Activated CD4-positive, alpha-beta T cell treated with anti-CD3 and anti-CD28 coated beads, Interleukin-2, amount 10 ng/mL, durations not matched to agents 24 days and 14 days (primary cell): ENCODE measurements around the gene DAZAP1. TPM values are rescaled to one million over a fixed set of nuclear protein-coding genes. Genes with fewer than 3 reads are reported as not detected.
A peak's percentile ranks its signal among the peaks of the same experiment; 100 is the strongest.

Experiments used
- DNase-seq: peaks from one replicate; pipeline ENCODE4 v3.0.0; 2022
- H3K27ac Mint-ChIP-seq: one replicate; pipeline ENCODE4 v1.8.0; 2022; ENCODE audit warnings: mild to moderate bottlenecking, mixed read lengths
- H3K27me3 Mint-ChIP-seq: one replicate; pipeline ENCODE4 v1.8.0; 2022; ENCODE audit warnings: mixed read lengths
- H3K36me3 Mint-ChIP-seq: one replicate; pipeline ENCODE4 v1.8.0; 2022; ENCODE audit warnings: low read depth, mild to moderate bottlenecking, mixed read lengths
- H3K4me1 Mint-ChIP-seq: one replicate; pipeline ENCODE4 v1.8.0; 2021; ENCODE audit warnings: mixed read lengths
- H3K4me3 Mint-ChIP-seq: one replicate; pipeline ENCODE4 v1.8.0; 2022; ENCODE audit warnings: mild to moderate bottlenecking, moderate library complexity, mixed read lengths
- H3K9me3 Mint-ChIP-seq: one replicate; pipeline ENCODE4 v1.8.0; 2021; ENCODE audit warnings: mixed read lengths
- intact Hi-C: fragments of 100-400 bp; cut with micrococcal nuclease; formaldehyde crosslinking; loops from one replicate; pipeline ENCODE4 v1.15.1; 2023
- total RNA-seq: library from RNA; stranded (reverse); gene quantifications from 2 replicates; pipeline ENCODE4 v1.2.3, GENCODE V29; 2022

DAZAP1 gene
- total RNA-seq, 1 donor from 2014 or later, result 323 TPM

DNA sequence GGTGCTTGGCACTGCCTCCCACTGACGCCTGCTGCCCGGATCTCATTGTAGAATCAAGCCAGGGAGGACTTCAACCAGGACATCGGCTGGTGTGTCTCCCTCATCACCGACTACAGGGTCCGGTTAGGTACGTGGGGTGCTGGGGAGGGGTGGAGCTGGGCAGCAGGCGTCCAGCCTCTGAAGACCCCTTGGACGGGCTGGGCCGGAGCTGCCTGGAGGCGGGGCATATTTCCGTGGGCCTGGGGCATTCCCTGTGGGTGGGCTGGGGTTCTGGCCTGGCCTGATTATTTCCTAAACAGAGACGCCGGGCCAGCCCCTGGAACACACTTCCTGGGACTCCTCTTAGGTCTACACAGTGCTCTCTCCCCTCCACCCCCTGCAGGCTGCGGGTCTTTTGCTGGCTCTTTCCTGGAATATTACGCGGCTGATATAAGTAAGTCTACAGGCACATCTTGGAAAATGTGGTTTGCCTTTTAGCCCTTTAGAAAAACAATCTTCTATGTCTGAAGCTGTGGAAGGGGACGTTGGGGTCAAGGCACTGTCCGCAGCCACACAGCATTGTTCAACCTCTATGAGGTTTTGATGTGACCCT lies 38.1 kb upstream of the DAZAP1 start:
- no peak overlapping the region for H3K27ac Mint-ChIP-seq
- no peak overlapping the region for H3K4me3 Mint-ChIP-seq
- H3K4me1 Mint-ChIP-seq, result peaks cover 4% of the 10 kb centered on the region
- no peaks in the 10 kb centered on the region for H3K9me3 Mint-ChIP-seq
- H3K27me3 Mint-ChIP-seq, result no peaks in the 10 kb centered on the region
- DNase-seq, result no peak
- intact Hi-C loops, result no loop called here
- peaks cover 11% of the 10 kb centered on the region for H3K36me3 Mint-ChIP-seq

DNA sequence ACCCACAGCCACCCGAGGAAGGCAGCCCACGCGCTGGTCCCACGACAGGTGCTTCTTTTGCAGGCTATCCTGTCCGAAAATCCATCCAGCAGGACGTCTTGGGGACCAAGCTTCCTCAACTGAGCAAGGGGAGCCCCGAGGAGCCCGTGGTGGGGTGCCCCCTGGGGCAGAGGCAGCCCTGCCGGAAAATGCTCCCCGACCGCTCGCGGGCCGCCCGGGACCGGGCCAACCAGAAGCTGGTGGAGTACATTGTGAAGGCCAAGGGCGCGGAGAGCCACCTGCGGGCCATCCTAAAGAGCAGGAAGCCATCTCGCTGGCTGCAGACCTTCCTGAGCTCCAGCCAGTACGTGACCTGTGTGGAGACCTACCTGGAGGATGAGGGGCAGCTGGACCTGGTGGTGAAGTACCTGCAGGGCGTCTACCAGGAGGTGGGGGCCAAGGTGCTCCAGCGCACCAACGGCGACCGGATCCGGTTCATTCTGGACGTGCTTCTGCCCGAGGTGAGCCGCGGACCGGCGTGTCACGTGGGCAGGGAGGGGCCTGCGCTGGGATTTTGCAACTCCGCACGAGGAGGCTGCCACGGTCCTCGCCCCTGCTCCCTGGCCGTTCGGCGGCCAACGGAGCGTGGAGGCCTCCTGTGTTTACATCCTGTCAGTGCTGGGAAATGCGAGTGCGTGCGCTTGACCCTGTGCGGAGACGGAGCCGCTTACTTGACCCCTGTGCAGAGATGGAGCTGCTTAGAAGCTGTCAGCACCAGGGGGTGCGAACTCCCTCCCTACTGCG lies 36.6 kb upstream of the DAZAP1 start:
- H3K27ac Mint-ChIP-seq, result no peak overlapping the region
- no peaks in the 10 kb centered on the region for H3K27me3 Mint-ChIP-seq
- peaks cover 9% of the 10 kb centered on the region for H3K36me3 Mint-ChIP-seq
- intact Hi-C loops, result no loop called here
- DNase-seq, result no peak
- no peak overlapping the region for H3K4me3 Mint-ChIP-seq
- peaks cover 1% of the 10 kb centered on the region for H3K4me1 Mint-ChIP-seq
- no peaks in the 10 kb centered on the region for H3K9me3 Mint-ChIP-seq

DNA sequence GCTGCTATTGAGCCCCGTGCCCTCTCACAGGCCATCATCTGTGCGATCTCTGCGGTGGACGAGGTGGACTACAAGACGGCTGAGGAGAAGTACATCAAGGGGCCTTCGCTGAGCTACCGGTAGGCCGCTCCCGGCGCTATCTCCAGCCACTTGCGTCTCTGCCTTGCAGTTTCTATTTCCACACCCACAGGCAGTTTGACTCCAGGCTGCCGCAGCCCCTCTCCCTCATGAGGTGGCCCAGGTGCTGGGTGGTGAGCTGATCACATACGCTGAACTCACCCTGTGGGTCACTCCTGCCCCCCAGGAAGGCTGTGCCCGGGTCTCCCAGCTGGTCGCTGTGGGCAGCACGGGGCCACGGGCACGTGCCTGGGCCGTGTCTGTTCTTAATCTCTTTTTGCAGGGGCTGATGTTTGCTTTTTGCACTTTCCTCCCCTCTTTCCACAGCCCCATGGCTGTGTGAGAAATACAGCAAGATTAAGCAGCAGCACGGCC lies 34.3 kb upstream of the DAZAP1 start:
- DNase-seq, result no peak
- no peaks in the 10 kb centered on the region for H3K27me3 Mint-ChIP-seq
- H3K4me1 Mint-ChIP-seq, result no peaks in the 10 kb centered on the region
- intact Hi-C loops, result no loop called here
- no peaks in the 10 kb centered on the region for H3K9me3 Mint-ChIP-seq
- H3K27ac Mint-ChIP-seq, result no peak overlapping the region
- H3K36me3 Mint-ChIP-seq, result peaks cover 7% of the 10 kb centered on the region
- H3K4me3 Mint-ChIP-seq, result no peak overlapping the region

DNA sequence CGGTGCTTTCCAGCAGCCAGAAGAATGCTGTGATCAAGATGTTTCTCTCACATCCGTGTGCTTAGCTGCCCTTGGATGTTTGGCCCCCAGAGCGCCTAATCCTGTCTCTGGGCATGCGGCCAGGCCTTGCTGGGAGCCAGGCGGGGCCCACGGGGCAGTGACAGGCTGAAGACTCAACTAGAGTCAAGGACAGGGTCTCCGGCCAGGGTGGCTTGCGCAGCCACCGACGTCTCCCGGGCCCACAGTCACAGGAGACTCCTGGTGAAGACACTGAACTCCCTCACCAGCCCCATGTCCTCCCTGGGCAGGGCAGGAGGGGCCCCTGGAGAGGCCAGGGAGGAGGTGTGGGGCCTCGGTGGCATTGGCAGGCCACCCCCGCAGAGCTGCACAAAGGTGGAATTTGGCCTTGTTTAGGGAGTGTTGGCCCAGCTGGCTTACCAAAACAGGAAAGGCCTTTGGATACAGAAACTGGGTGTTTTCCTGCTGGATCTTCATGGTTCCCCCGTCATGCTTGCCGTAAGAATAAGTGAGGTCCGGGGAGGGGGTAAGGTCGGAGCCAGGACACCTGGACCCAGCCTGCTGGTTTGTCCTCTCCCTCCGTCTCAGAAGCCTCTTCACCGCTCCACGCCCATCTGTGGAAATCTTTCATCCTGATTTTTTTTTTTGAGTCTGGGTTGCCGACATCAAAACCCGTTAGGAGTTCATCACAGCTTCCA lies 33.7 kb upstream of the DAZAP1 start:
- H3K4me1 Mint-ChIP-seq, result no peaks in the 10 kb centered on the region
- H3K36me3 Mint-ChIP-seq, result peaks cover 7% of the 10 kb centered on the region
- no peaks in the 10 kb centered on the region for H3K27me3 Mint-ChIP-seq
- DNase-seq, result no peak
- intact Hi-C loops, result no loop called here
- no peaks in the 10 kb centered on the region for H3K9me3 Mint-ChIP-seq
- no peak overlapping the region for H3K4me3 Mint-ChIP-seq
- no peak overlapping the region for H3K27ac Mint-ChIP-seq

DNA sequence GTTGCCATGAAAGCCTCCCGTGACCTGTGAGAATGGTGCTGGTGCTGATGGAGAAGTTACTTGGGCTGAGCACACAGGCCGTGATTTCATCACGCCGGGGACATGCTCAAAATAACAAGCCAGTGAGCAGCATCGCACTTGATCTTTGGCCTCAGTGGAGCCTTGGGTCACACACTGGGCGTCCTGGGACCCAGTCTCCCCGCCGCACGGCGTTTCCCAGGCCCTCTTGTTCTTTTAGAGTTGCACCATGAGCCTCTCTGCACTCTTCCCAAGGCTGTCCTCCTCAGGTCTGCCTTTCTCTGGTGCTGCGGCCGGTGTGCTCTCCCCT lies 33.2 kb upstream of the DAZAP1 start:
- intact Hi-C loops, result no loop called here
- no peak overlapping the region for H3K27ac Mint-ChIP-seq
- no peaks in the 10 kb centered on the region for H3K4me1 Mint-ChIP-seq
- no peaks in the 10 kb centered on the region for H3K27me3 Mint-ChIP-seq
- peaks cover 7% of the 10 kb centered on the region for H3K36me3 Mint-ChIP-seq
- H3K4me3 Mint-ChIP-seq, result no peak overlapping the region
- H3K9me3 Mint-ChIP-seq, result no peaks in the 10 kb centered on the region
- DNase-seq, result no peak

DNA sequence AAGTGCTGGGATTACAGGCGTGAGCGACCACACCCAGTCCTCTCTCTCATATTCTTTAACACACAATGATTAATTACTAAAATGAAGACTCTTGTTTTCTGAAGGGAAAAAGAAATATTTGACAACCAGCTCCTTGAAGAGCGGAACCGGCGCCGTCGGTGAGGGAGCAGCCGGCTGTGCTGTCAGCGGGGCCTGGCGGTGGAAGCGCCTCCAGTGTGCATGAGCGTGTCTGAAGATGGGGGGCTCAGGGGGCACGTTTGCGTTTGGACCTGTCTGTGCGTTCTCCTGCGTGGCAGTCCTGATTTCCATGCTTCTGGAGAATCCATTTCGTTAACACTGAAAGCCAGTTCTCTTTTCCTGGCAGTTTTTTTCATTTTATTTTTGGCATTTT lies 31.0 kb upstream of the DAZAP1 start:
- intact Hi-C loops, result no loop called here
- no peak overlapping the region for H3K4me3 Mint-ChIP-seq
- H3K27me3 Mint-ChIP-seq, result no peaks in the 10 kb centered on the region
- H3K4me1 Mint-ChIP-seq, result peaks cover 1% of the 10 kb centered on the region
- peaks cover 7% of the 10 kb centered on the region for H3K36me3 Mint-ChIP-seq
- H3K27ac Mint-ChIP-seq, result no peak overlapping the region
- H3K9me3 Mint-ChIP-seq, result no peaks in the 10 kb centered on the region
- DNase-seq, result no peak

DNA sequence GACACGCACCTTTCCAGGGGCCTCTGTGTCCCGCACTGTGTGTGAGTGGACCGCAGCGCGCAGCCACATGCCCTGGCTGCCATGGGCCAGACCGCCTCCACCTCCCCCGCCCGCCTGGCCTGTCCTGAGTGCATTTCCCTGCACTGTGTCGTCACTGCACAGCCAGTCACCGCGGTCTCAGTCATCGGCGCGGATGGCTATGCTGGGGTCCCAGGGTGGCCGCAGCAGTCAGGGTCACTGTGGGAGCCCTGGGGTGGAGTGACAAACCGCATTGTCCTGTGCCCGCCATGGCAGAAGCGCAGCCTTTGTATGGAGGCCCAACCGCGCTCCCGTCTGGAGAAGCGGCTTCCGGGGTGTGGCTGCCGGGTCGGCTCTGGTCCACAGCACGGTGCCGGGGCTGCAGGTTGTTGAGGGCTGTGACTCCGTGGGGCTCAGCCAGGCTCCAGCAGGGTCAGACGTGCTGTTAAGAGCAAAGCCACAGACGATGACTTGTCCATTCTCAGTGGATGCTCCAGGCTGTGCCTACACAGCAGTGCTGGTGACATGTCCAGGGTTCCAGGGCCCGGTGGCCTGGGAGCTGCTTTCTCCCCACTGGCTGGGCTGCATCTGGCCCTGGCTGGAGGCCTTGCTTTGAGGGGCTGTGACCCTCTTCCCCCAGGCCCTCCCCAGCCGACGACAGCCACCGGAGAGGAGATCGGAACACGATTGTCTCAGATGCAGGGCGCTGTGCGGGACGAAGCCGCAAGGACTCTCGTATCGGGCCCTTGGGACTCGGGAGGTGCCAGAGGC lies 30.0 kb upstream of the DAZAP1 start:
- no peaks in the 10 kb centered on the region for H3K9me3 Mint-ChIP-seq
- intact Hi-C loops, result no loop called here
- peaks cover 3% of the 10 kb centered on the region for H3K4me1 Mint-ChIP-seq
- peaks cover 7% of the 10 kb centered on the region for H3K36me3 Mint-ChIP-seq
- H3K27ac Mint-ChIP-seq, result no peak overlapping the region
- DNase-seq, result no peak
- H3K27me3 Mint-ChIP-seq, result no peaks in the 10 kb centered on the region
- H3K4me3 Mint-ChIP-seq, result no peak overlapping the region

DNA sequence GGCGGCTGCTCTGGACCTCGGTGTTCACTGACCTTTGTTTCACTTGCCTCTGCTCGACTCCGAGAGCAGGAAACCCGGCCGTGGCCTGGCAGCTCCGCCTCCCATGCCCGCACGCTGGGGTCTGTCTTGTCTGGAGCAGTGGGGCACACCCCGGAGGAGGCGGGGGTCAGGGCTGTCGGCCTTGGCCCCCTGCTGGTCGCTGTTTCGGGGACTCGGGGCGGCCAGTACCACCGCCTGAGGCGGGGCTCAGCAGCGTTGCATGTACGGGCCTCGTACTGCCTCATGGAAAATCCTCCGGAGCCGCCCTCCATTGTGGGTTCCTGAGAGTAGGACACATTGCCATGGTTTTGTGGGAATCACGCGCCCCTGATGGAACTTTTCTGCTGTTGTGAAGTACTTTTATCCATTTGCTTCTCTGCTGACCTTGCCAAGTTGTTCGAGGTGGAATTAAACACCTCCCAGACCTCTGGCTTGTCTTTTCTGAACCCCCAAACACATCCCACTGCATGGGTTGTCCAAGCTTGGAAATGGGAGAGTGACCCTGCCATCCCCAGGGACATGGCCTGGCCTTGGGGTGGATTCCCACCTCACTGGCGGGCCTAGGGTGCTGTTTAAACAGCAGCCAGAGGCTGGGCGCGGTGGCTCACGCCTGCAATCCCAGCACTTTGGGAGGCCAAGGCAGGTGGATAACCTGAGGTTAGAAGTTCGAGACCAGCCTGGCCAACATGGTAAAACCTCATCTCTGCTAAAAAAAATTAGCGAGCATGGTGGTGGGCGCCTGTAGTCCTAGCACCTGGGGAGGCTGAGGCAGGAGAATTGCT lies 29.2 kb upstream of the DAZAP1 start:
- H3K4me1 Mint-ChIP-seq, result peaks cover 8% of the 10 kb centered on the region
- peaks cover 5% of the 10 kb centered on the region for H3K36me3 Mint-ChIP-seq
- peaks cover 4% of the 10 kb centered on the region for H3K27me3 Mint-ChIP-seq
- intact Hi-C loops, result no loop called here
- H3K27ac Mint-ChIP-seq, result no peak overlapping the region
- no peak for DNase-seq
- H3K4me3 Mint-ChIP-seq, result no peak overlapping the region
- peaks cover under 1% of the 10 kb centered on the region for H3K9me3 Mint-ChIP-seq

DNA sequence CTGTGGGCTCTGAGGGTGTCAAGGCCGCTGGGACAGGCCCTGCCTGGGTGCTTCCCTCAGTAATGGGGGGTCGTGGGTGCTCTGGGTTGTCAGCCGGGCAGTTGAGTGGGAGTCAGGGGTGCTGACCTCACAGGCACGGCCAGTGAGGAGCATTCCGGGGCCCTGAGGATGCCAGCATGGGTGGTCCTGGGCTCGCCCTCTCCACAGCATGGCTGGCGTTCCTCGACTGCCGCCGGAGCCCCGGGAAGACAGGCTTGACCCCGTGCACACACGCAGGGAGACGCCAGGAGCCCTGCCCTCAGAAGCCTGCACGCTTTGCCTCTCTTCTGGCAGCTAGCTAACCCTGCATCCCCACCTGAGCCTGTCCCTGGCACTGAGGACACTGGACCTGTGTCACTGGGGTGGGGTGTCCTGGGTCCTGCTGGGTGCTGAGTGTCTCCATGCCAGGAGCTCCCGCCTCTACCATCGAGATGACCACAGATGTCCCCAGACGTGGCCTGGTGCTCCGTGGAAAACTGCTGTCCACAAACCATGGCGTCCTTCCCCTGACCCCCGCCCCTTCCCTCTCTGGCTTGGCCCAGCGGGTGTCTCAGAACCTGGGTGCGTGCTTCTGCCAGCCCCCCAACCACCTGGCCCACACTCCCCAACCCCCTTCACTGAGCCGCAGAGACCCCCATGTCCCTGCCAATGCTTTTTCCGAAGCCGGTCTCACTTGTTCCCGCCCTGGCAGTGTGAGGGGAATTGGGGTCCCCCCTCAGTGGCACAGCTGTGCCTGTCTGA lies 28.1 kb upstream of the DAZAP1 start:
- no peak overlapping the region for H3K27ac Mint-ChIP-seq
- no peak for DNase-seq
- peaks cover 9% of the 10 kb centered on the region for H3K27me3 Mint-ChIP-seq
- peaks cover 7% of the 10 kb centered on the region for H3K36me3 Mint-ChIP-seq
- intact Hi-C loops, result no loop called here
- peaks cover 12% of the 10 kb centered on the region for H3K4me1 Mint-ChIP-seq
- H3K9me3 Mint-ChIP-seq, result peaks cover 4% of the 10 kb centered on the region
- H3K4me3 Mint-ChIP-seq, result no peak overlapping the region

DNA sequence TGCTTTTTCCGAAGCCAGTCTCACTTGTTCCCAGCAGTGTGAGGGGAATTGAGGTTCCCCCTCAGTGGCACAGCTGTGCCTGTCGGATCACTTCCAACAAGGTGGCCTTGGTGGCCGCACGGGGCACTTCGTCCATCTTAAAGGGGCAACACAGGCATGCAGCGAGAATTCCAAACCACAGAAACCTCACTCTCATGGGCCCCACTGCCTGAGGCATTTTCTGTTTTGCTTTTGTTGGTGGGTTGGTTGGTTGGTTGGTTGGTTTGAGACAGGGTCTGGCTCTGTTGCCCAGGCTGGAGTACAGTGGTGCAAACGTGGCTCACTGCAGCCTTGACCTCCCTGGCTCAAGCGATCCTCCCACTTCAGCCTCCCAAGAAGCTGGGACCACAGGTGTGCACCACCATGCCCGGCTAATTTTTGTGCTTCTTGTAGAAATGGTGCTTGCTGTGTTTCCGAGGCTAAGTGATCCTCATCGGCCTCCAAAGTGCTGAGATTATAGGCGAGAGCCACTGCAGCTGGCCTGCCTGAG lies 27.4 kb upstream of the DAZAP1 start:
- Mint-ChIP-seq H3K27me3 (peaks cover 9% of the 10 kb centered on the region), H3K4me3 (no peak overlapping the region), H3K4me1 (peaks cover 17% of the 10 kb centered on the region), H3K9me3 (peaks cover 4% of the 10 kb centered on the region), H3K36me3 (peaks cover 4% of the 10 kb centered on the region), H3K27ac (no peak overlapping the region)
- no peak for DNase-seq
- intact Hi-C loops, result no loop called here

DNA sequence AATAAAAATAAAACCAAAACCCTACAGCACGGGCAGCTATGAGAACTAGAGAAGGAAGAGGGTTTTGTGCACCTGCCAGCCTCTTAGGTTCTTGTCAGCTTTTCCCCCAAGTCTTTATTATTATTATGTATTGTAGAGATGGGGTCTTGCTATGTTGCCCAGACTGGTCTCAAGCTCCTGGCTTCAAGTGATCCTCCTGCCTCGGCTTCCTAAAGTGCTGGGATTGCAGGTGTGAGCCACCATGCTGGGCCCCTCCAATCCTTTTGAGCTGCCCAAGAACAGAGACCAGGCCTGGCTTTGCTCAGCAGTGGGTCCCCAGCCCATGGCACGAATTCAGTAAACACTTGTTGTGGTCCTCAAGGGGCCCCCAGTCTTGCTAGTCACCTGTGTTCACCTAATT lies 25.1 kb upstream of the DAZAP1 start:
- Mint-ChIP-seq H3K9me3 (peaks cover 4% of the 10 kb centered on the region), H3K36me3 (peaks cover 4% of the 10 kb centered on the region), H3K4me3 (no peak overlapping the region), H3K27ac (no peak overlapping the region), H3K4me1 (peaks cover 19% of the 10 kb centered on the region), H3K27me3 (peaks cover 9% of the 10 kb centered on the region)
- intact Hi-C loops, result loop anchor here (2.0 kb wide), 2 partner anchors 25 to 97 kb away; partner anchors contain the start of genes C19orf25 and DAZAP1
- DNase-seq, result no peak

DNA sequence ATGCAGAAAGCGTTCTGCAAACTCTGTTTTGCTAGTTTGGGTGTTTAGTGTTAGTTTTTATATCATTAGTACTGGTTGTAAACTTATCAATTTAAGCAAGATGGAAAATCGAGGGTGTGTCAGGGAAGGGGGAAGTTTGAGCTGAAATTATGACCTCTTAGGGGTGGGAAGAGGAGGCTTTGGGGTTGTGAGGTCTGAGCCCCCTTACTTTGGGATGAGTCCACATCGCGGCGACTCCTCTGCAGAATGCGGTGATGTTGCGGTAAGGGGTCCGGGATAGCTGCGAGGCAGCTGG lies 24.4 kb upstream of the DAZAP1 start:
- Mint-ChIP-seq H3K27ac (peak overlapping the region; percentile 97), H3K4me3 (peak overlapping the region; percentile 92), H3K4me1 (peaks cover 19% of the 10 kb centered on the region), H3K27me3 (peaks cover 9% of the 10 kb centered on the region), H3K36me3 (peaks cover 4% of the 10 kb centered on the region), H3K9me3 (peaks cover 4% of the 10 kb centered on the region)
- DNase-seq, result no peak
- intact Hi-C loops, result loop anchor here (1.0 to 2.0 kb wide), 4 partner anchors 24 to 108 kb away; partner anchors contain the start of genes C19orf25, DAZAP1 and FAM174C
